K562 (cell line): ENCODE results near the gene PES1. TPM values are rescaled to one million over a fixed set of nuclear protein-coding genes. Genes with fewer than 3 reads are reported as not detected.

Experiments
- ATAC-seq: fragments of 200-7000 bp; cut with Tn5 transposase; 3 replicates; pipeline ENCODE4 v1.9.1; 2020; ENCODE audit warnings: moderate library complexity
- BruUV-seq: library from RNA; stranded (reverse); fragments of 400-500 nt; replicated peaks from 2 replicates; lab custom pipeline; 2021; lab: Mats Ljungman, UMichigan
- CTCF ChIA-PET: fragments of 300-600 bp; formaldehyde crosslinking; extraction: SDS; loops from one replicate; lab custom pipeline; 2021; ENCODE audit warnings: low intra/inter-chr PET ratio; lab: Yijun Ruan, JAX
- POLR2A ChIA-PET: fragments of 300-600, 350-650 bp; sonication (Branson Sonifier 250); formaldehyde crosslinking; extraction: SDS; loops from one replicate; lab custom pipeline; 2021; ENCODE audit warnings: antibody characterized with exemption, inconsistent platforms; lab: Yijun Ruan, JAX
- DNase-seq, 4 experiments: peaks; one replicate each; pipeline versions ENCODE4 v3.0.0 to v3.0.0-alpha.2; 2011 to 2018; ENCODE audit warnings: low spot score in 3 of 4, mixed read lengths in 3 of 4; ENCODE audit errors: extremely low read depth in 1 of 4
- FAIRE-seq: peaks from 2 replicates; lab custom pipeline; 2011; peaks lifted over from hg19 to GRCh38; lab: Jason Lieb, UNC
- H2AFZ ChIP-seq: 2 replicates; pipeline ENCODE4 v1.6.0; 2011; ENCODE audit warnings: low read depth, low read length, control low read depth, inconsistent platforms
- H3K27ac ChIP-seq: fragments of 200-600 bp; 3 replicates; pipeline ENCODE4 v1.8.0; 2011; ENCODE audit warnings: low read depth, mild to moderate bottlenecking, control low read depth, inconsistent platforms, low read length, moderate library complexity, mixed read lengths; ENCODE audit errors: extremely low read depth
- H3K27me3 ChIP-seq, 2 experiments: fragments of 300-600 bp in 1 of 2; 2 replicates in 1 of 2; 3 replicates in 1 of 2; pipeline versions ENCODE4 v1.6.0 to v1.8.0; 2011; ENCODE audit warnings: inconsistent platforms in 2 of 2, low read length in 2 of 2, mild to moderate bottlenecking in 1 of 2, mixed read lengths in 1 of 2, moderate library complexity in 1 of 2; ENCODE audit not compliant: control insufficient read depth in 2 of 2, insufficient read depth in 2 of 2
- H3K36me3 ChIP-seq: fragments of 300-600 bp; 3 replicates; pipeline ENCODE4 v1.8.0; 2011; ENCODE audit warnings: mild to moderate bottlenecking, low read length, inconsistent platforms; ENCODE audit not compliant: control insufficient read depth, insufficient read depth
- H3K4me1 ChIP-seq, 2 experiments: fragments of 200-600 bp in 1 of 2; replicated peaks in 1 of 2; 2 replicates in 1 of 2; 3 replicates in 1 of 2; pipeline versions ENCODE4 v1.5.1 to v1.8.0; 2011; ENCODE audit warnings: inconsistent platforms in 2 of 2, low read length in 2 of 2, mild to moderate bottlenecking in 1 of 2, mixed read lengths in 1 of 2, moderate library complexity in 1 of 2; ENCODE audit not compliant: control insufficient read depth in 2 of 2, insufficient read depth in 2 of 2
- H3K4me2 ChIP-seq: 2 replicates; pipeline ENCODE4 v1.6.1; 2011; ENCODE audit warnings: low read length, control low read depth, inconsistent platforms, mixed read lengths; ENCODE audit not compliant: insufficient read depth
- H3K4me3 ChIP-seq: fragments of 200-600 bp; sonication (generic), shearing (Covaris generic); 2 replicates; pipeline ENCODE4 v1.5.1; 2016; ENCODE audit warnings: control low read depth, inconsistent platforms
- H3K79me2 ChIP-seq: fragments of 200-600 bp; 3 replicates; pipeline ENCODE4 v1.8.0; 2011; ENCODE audit warnings: low read length, inconsistent platforms; ENCODE audit not compliant: control insufficient read depth, insufficient read depth
- H3K9ac ChIP-seq, 2 experiments: 2 replicates each; pipeline versions ENCODE4 v1.6.0 to v1.6.1; 2011; ENCODE audit warnings: low read depth in 2 of 2, low read length in 2 of 2, control low read depth in 1 of 2, inconsistent platforms in 1 of 2, mild to moderate bottlenecking in 1 of 2, mixed read lengths in 1 of 2; ENCODE audit not compliant: insufficient read depth in 1 of 2
- H3K9me1 ChIP-seq: one replicate; pipeline ENCODE4 v1.6.0; 2011; ENCODE audit warnings: inconsistent platforms, mild to moderate bottlenecking, low read length, moderate library complexity; ENCODE audit not compliant: control insufficient read depth, insufficient read depth
- H3K9me3 ChIP-seq: replicated peaks from 2 replicates; pipeline ENCODE4 v1.5.1; 2011; ENCODE audit warnings: low read depth, low read length, inconsistent platforms; ENCODE audit not compliant: control insufficient read depth, insufficient read depth
- H4K20me1 ChIP-seq: replicated peaks from 2 replicates; pipeline ENCODE4 v1.6.1; 2011; ENCODE audit warnings: low read length, inconsistent platforms, mixed read lengths; ENCODE audit not compliant: control insufficient read depth, insufficient read depth
- CC2D1A ChIP-seq: fragments of 450-650 bp; IDR thresholded peaks from 2 replicates; pipeline ENCODE4 v1.6.1; 2017; ENCODE audit warnings: mild to moderate bottlenecking
- CTCF ChIP-seq, 3 experiments: IDR thresholded peaks in 2 of 3; conservative IDR thresholded peaks in 1 of 3; 2 replicates each; pipeline ENCODE4 v1.5.1; 2011 to 2012; ENCODE audit warnings: low read length in 3 of 3, mild to moderate bottlenecking in 3 of 3, control low read depth in 2 of 3, improper control_type of control experiment in 1 of 3, inconsistent platforms in 1 of 3, low read depth in 1 of 3, mixed read lengths in 1 of 3, moderate library complexity in 1 of 3; ENCODE audit not compliant: insufficient read depth in 2 of 3
- HINFP ChIP-seq: fragments of 450-650 bp; conservative IDR thresholded peaks from 2 replicates; pipeline ENCODE4 v1.6.1; 2016; ENCODE audit warnings: missing genetic modification characterization, low read depth, mild to moderate bottlenecking, control low read depth, missing compliant biosample characterization
- MYNN ChIP-seq, 2 experiments: sonication (generic); formaldehyde crosslinking in 1 of 2; IDR thresholded peaks; 2 replicates each; pipeline versions ENCODE4 v1.5.0 to v1.6.1; 2016 to 2020; ENCODE audit warnings: antibody characterized with exemption in 1 of 2, missing genetic modification reagents in 1 of 2
- PML ChIP-seq: IDR thresholded peaks from 2 replicates; pipeline ENCODE4 v1.6.1; 2012; ENCODE audit warnings: low read length, inconsistent platforms
- ZBTB5 ChIP-seq: fragments of 450-650 bp; IDR thresholded peaks from 2 replicates; pipeline ENCODE4 v1.6.1; 2017; ENCODE audit warnings: antibody characterized with exemption
- ZFP36 ChIP-seq: fragments of 150-350 bp; IDR thresholded peaks from 2 replicates; pipeline ENCODE4 v1.6.1; 2018; ENCODE audit warnings: low read length, low read depth; ENCODE audit not compliant: partially characterized antibody
- ZZZ3 ChIP-seq: fragments of 450-650 bp; IDR thresholded peaks from 2 replicates; pipeline ENCODE4 v1.6.1; 2016; ENCODE audit warnings: antibody characterized with exemption, mild to moderate bottlenecking, moderate library complexity
- WGBS: fragments of 100-300 bp; shearing (Covaris generic); methylation state at CpG from one replicate; pipeline ENCODE4 v1.1.6; 2016; ENCODE audit warnings: low coverage, mixed read lengths; ENCODE audit not compliant: insufficient coverage; ENCODE audit errors: missing lambda C conversion rate; 5-methylcytosine and 5-hydroxymethylcytosine counted together
- in situ Hi-C: fragments of 300-500 bp; cut with MboI; formaldehyde crosslinking; loops from 4 replicates; pipeline ENCODE4 v1.15.0; 2018; ENCODE audit warnings: inconsistent platforms, mixed read lengths
- intact Hi-C: fragments of 100-400 bp; cut with micrococcal nuclease; formaldehyde crosslinking; loops from 2 replicates; pipeline ENCODE4 v1.14.2; 2022
- polyA plus RNA-seq, 8 experiments: library from polyadenylated mRNA; depleted of rRNA in 4 of 8; stranded (reverse) in 5 of 8; unstranded in 3 of 8; fragments of >200 nt; fragmentation: Nextera tagmentation in 2 of 8; fragmentation: Illumina TruSeq in 1 of 8; extraction: Ambion mirVana in 2 of 8; extraction: Trizol in 1 of 8; gene quantifications; 2 replicates each; pipeline versions ENCODE4 v1.2.1 to v1.2.3, GENCODE V29; 2011 to 2014; ENCODE audit warnings: inconsistent platforms in 1 of 8, missing spikeins in 1 of 8
- total RNA-seq, 7 experiments: library from RNA; depleted of rRNA in 6 of 7; stranded (reverse); fragments of >200 nt in 6 of 7; fragmentation: Illumina TruSeq in 2 of 7; extraction: Trizol in 2 of 7; gene quantifications; 2 replicates each; pipeline versions ENCODE4 v1.2.1 to v1.2.3, GENCODE V29; 2011 to 2021; ENCODE audit warnings: low replicate concordance in 1 of 7

Gene PES1
- total and polyA plus RNA-seq, 9 of the 15 experiments (the other 6 are each of a cell fraction or from before 2014, with no cell fraction given) = 6.5 to 158 (median 94.3) TPM

- DNase-seq (peak in 2 of 4 experiments; percentile 38 to 49), ATAC-seq (no peak), FAIRE-seq (no peak)
- Histone ChIP-seq H3K4me1 (no peaks in the 10 kb centered on the region; a peak in 1 of 5 replicates), H3K9ac (no peak overlapping the region), H2AFZ (no peak overlapping the region), H3K4me2 (no peak overlapping the region), H3K79me2 (no peaks in the 10 kb centered on the region), H3K36me3 (no peaks in the 10 kb centered on the region), H3K9me1 (no peaks in the 10 kb centered on the region), H3K9me3 (no peaks in the 10 kb centered on the region), H4K20me1 (no peaks in the 10 kb centered on the region), H3K27me3 (no peaks in the 10 kb centered on the region), H3K4me3 (no peak overlapping the region), H3K27ac (no peak overlapping the region)
- peak; percentile 70; the same call in 1 of the 2 replicates for TF ChIP-seq CC2D1A
- no peak for TF ChIP-seq ZZZ3
- TF ChIP-seq HINFP (tag) = peak; percentile 82; the same call in 1 of the 2 replicates
- TF ChIP-seq CTCF (IDR thresholded peaks at IDR 0.05 in 2 of 3, conservative IDR thresholded peaks at IDR 0.05 in 1 of 3; ENCODE audit: insufficient read depth in 2 of 3, low read depth in 1 of 3, low read length in 3 of 3) = peak in 2 of 3 experiments; percentile 28 to 57; a peak in 3 of 6 replicates
- TF ChIP-seq ZFP36 = peak; percentile 26
- peak; percentile 85 for TF ChIP-seq ZBTB5
- no peak for TF ChIP-seq MYNN (IDR thresholded peaks at IDR 0.05)
- no peak for TF ChIP-seq MYNN (CRISPR knock-in tag; IDR thresholded peaks at IDR 0.05)
- no peak for TF ChIP-seq PML
- WGBS = 66% methylated on average over 12 of the region's 17 CpGs
- BruUV-seq = no TSS peak
- in situ Hi-C loops = no loop called here
- intact Hi-C loops = no loop called here
- ChIA-PET POLR2A (interaction anchor here (1.0 kb wide), 1 partner anchor 11 kb away, joined by 3 read pairs; no protein-coding TSS in a partner anchor), CTCF (no interaction called here)
These were observed 59.8 kb downstream of the PES1 start for GRCh38 chr22:30531651-30532608.
